A549 (cell line): ENCODE measurements around the gene C1orf174. TPM values are rescaled to one million over a fixed set of nuclear protein-coding genes. Genes with fewer than 3 reads are reported as not detected.

ENCODE experiments used
- ATAC-seq, 2 experiments: fragments of 200-7000 bp in 1 of 2; fragments of >200 bp in 1 of 2; cut with Nextera tagmentation in 1 of 2; cut with Tn5 transposase in 1 of 2; 3 replicates each; pipeline versions ENCODE4 v1.8.0 to v1.9.1; 2018 to 2020; ENCODE audit warnings: mild to moderate bottlenecking in 1 of 2, moderate library complexity in 1 of 2
- CTCF ChIA-PET: fragments of 300-600 bp; sonication (Branson Sonifier 250); formaldehyde crosslinking; extraction: SDS; loops from one replicate; lab custom pipeline; 2021; ENCODE audit warnings: antibody characterized with exemption, inconsistent platforms; lab: Yijun Ruan, JAX
- POLR2A ChIA-PET: fragments of 350-600 bp; formaldehyde crosslinking; extraction: SDS; loops from one replicate; lab custom pipeline; 2021; ENCODE audit warnings: antibody characterized with exemption, inconsistent platforms; lab: Yijun Ruan, JAX
- DNase-seq, 2 experiments: peaks; one replicate each; pipeline versions ENCODE4 v3.0.0 to v3.0.0-alpha.2; 2011 to 2016; ENCODE audit warnings: low read depth in 1 of 2, low spot score in 1 of 2
- FAIRE-seq: peaks from 2 replicates; lab custom pipeline; 2011; peaks lifted over from hg19 to GRCh38; lab: Jason Lieb, UNC
- H3K27ac ChIP-seq, 2 experiments: fragments of >200 bp; sonication (Bioruptor Twin); formaldehyde crosslinking; 3 replicates each; pipeline ENCODE4 v1.5.1; 2016 to 2017
- H3K4me1 ChIP-seq: fragments of >200 bp; sonication (Bioruptor Twin); formaldehyde crosslinking; 3 replicates; pipeline ENCODE4 v1.6.1; 2016
- H3K4me2 ChIP-seq: fragments of >200 bp; sonication (Bioruptor Twin); formaldehyde crosslinking; 3 replicates; pipeline ENCODE4 v1.6.1; 2016
- H3K4me3 ChIP-seq: fragments of >200 bp; sonication (Bioruptor Twin); formaldehyde crosslinking; 3 replicates; pipeline ENCODE4 v1.5.1; 2016
- H3K9me3 ChIP-seq: fragments of >200 bp; sonication (Bioruptor Twin); formaldehyde crosslinking; 3 replicates; pipeline ENCODE4 v1.6.1; 2016
- ATOH8 ChIP-seq: fragments of 250-450 bp; sonication (Bioruptor Pico); IDR thresholded peaks from 2 replicates; pipeline ENCODE4 v1.5.0; 2020; ENCODE audit warnings: low read depth, mild to moderate bottlenecking, moderate library complexity
- CBX2 ChIP-seq: fragments of 200-600 bp; sonication (generic); IDR thresholded peaks from 2 replicates; pipeline ENCODE4 v1.6.1; 2016; ENCODE audit warnings: low read depth, mild to moderate bottlenecking, borderline replicate concordance
- CHD2 ChIP-seq: fragments of 150-350 bp; IDR thresholded peaks from 2 replicates; pipeline ENCODE4 v1.6.1; 2014; ENCODE audit warnings: low read length; ENCODE audit not compliant: partially characterized antibody
- E2F6 ChIP-seq: IDR thresholded peaks from 2 replicates; pipeline ENCODE4 v1.6.1; 2012; ENCODE audit warnings: low read depth, borderline replicate concordance
- ESRRA ChIP-seq: fragments of 150-350 bp; IDR thresholded peaks from 2 replicates; pipeline ENCODE4 v1.6.1; 2014; ENCODE audit warnings: mild to moderate bottlenecking, low read length, borderline replicate concordance
- FOSB ChIP-seq: fragments of 250-450 bp; sonication (Bioruptor Pico); IDR thresholded peaks from 2 replicates; pipeline ENCODE4 v1.5.0; 2020; ENCODE audit warnings: mild to moderate bottlenecking, moderate library complexity
- FOSL2 ChIP-seq, 2 experiments: fragments of 450-650 bp in 1 of 2; fragments of >200 bp in 1 of 2; sonication (Bioruptor Twin) in 1 of 2; formaldehyde crosslinking; IDR thresholded peaks; 2 replicates each; pipeline versions ENCODE4 v1.5.0 to v1.6.1; 2016 to 2020; ENCODE audit warnings: mild to moderate bottlenecking in 1 of 2, moderate library complexity in 1 of 2
- FOXS1 ChIP-seq: fragments of 250-450 bp; sonication (Bioruptor Pico); IDR thresholded peaks from 2 replicates; pipeline ENCODE4 v1.5.0; 2020; ENCODE audit warnings: mild to moderate bottlenecking, moderate library complexity
- GATA3 ChIP-seq: IDR thresholded peaks from 2 replicates; pipeline ENCODE4 v1.6.1; 2012; ENCODE audit warnings: borderline replicate concordance
- HDAC2 ChIP-seq: fragments of 200-600 bp; sonication (generic); IDR thresholded peaks from 2 replicates; pipeline ENCODE4 v1.6.1; 2016
- HOXA7 ChIP-seq: fragments of 250-450 bp; sonication (Bioruptor Pico); IDR thresholded peaks from 2 replicates; pipeline ENCODE4 v1.5.0; 2020; ENCODE audit warnings: mild to moderate bottlenecking, moderate library complexity
- HOXB13 ChIP-seq: fragments of 250-450 bp; sonication (Bioruptor Pico); IDR thresholded peaks from 2 replicates; pipeline ENCODE4 v1.5.0; 2020; ENCODE audit warnings: low read depth, mild to moderate bottlenecking, moderate library complexity
- JUNB ChIP-seq: fragments of >200 bp; sonication (Bioruptor Twin); formaldehyde crosslinking; IDR thresholded peaks from 2 replicates; pipeline ENCODE4 v1.6.1; 2016
- KDM1A ChIP-seq: fragments of 200-600 bp; sonication (generic); IDR thresholded peaks from 2 replicates; pipeline ENCODE4 v1.6.1; 2016; ENCODE audit warnings: low read depth, mild to moderate bottlenecking
- MAX ChIP-seq: IDR thresholded peaks from 2 replicates; pipeline ENCODE4 v1.6.1; 2012
- NFE2L2 ChIP-seq: fragments of 150-350 bp; conservative IDR thresholded peaks from 2 replicates; pipeline ENCODE4 v1.6.1; 2014; ENCODE audit warnings: low read length
- POLR2A ChIP-seq: IDR thresholded peaks from 2 replicates; pipeline ENCODE4 v1.6.1; 2012; ENCODE audit warnings: mild to moderate bottlenecking, low read length
- RAD21 ChIP-seq, 2 experiments: fragments of >200 bp in 1 of 2; sonication (Bioruptor Twin) in 1 of 2; formaldehyde crosslinking in 1 of 2; IDR thresholded peaks in 1 of 2; conservative IDR thresholded peaks in 1 of 2; 2 replicates in 1 of 2; 3 replicates in 1 of 2; pipeline ENCODE4 v1.6.1; 2012 to 2018; ENCODE audit warnings: inconsistent platforms in 1 of 2
- SMC3 ChIP-seq: fragments of >200 bp; sonication (Bioruptor Twin); formaldehyde crosslinking; IDR thresholded peaks from 3 replicates; pipeline ENCODE4 v1.6.1; 2018; ENCODE audit warnings: inconsistent platforms
- SREBF2 ChIP-seq: fragments of 450-650 bp; IDR thresholded peaks from 2 replicates; pipeline ENCODE4 v1.6.1; 2014; ENCODE audit warnings: mild to moderate bottlenecking, moderate library complexity
- TP53 ChIP-seq: fragments of 250-450 bp; sonication (Bioruptor Pico); IDR thresholded peaks from 2 replicates; pipeline ENCODE4 v1.5.0; 2021; ENCODE audit warnings: mild to moderate bottlenecking, moderate library complexity
- ZC3H11A ChIP-seq: fragments of 450-650 bp; IDR thresholded peaks from 2 replicates; pipeline ENCODE4 v1.6.1; 2014; ENCODE audit warnings: antibody characterized with exemption, mild to moderate bottlenecking
- ZFP36 ChIP-seq: fragments of 450-650 bp; IDR thresholded peaks from 2 replicates; pipeline ENCODE4 v1.6.1; 2014; ENCODE audit warnings: borderline replicate concordance; ENCODE audit not compliant: partially characterized antibody
- ZNF302 ChIP-seq: fragments of 250-450 bp; sonication (Bioruptor Pico); IDR thresholded peaks from 2 replicates; pipeline ENCODE4 v1.9.0; 2021; ENCODE audit warnings: inconsistent platforms, mild to moderate bottlenecking, moderate library complexity
- ZSCAN20 ChIP-seq: fragments of 250-450 bp; sonication (Bioruptor Pico); IDR thresholded peaks from 2 replicates; pipeline ENCODE4 v1.8.0; 2022; ENCODE audit warnings: mild to moderate bottlenecking, moderate library complexity
- WGBS: methylation state at CpG from one replicate; pipeline ENCODE4 v1.1.6; 2017; ENCODE audit errors: missing lambda C conversion rate; 5-methylcytosine and 5-hydroxymethylcytosine counted together
- polyA plus RNA-seq, 4 experiments: library from polyadenylated mRNA; depleted of rRNA in 3 of 4; stranded (reverse); fragments of >200 nt; fragmentation: RNase III in 1 of 4; extraction: RNeasy Plus Mini Kit Qiagen cat#74134 plus additional on column Dnase treatment in 1 of 4; gene quantifications; 2 replicates in 3 of 4; 3 replicates in 1 of 4; pipeline ENCODE4 v1.2.3, GENCODE V29; 2011 to 2017

The C1orf174 gene
- polyA plus RNA-seq, 2 of the 4 experiments (the other 2 are of a cell fraction): 23.9 to 29.7 TPM

- no peak for TF ChIP-seq GATA3
- no peak for TF ChIP-seq ESRRA
- peak; percentile 30 to 50; a peak in 3 of 5 replicates for TF ChIP-seq RAD21 (conservative IDR thresholded peaks at IDR 0.05 in 1 of 2, IDR thresholded peaks at IDR 0.05 in 1 of 2)
- TF ChIP-seq KDM1A: no peak
- no peak for TF ChIP-seq CHD2
Observed at GRCh38 chr1:3856923-3857790, 42.9 kb downstream of the C1orf174 start, which contains the start of the genes CEP104 and DFFB (continued).

GRCh38 chr1:3852711-3853485 is 47.2 kb downstream of the C1orf174 start:
- CTCF ChIA-PET: no interaction called here

GRCh38 chr1:3852091-3852490 is 48.0 kb downstream of the C1orf174 start:
- DNase-seq (no peak), FAIRE-seq (no peak), ATAC-seq (no peak)
- Histone ChIP-seq H3K4me2 (no peak overlapping the region), H3K4me3 (no peak overlapping the region)
- CTCF ChIA-PET: no interaction called here
- POLR2A ChIA-PET: no interaction called here
- TF ChIP-seq E2F6 (no peak), HOXB13 (CRISPR knock-in tag) (no peak), FOXS1 (CRISPR knock-in tag) (no peak), CBX2 (no peak), RAD21 (conservative IDR thresholded peaks at IDR 0.05 in 1 of 2, IDR thresholded peaks at IDR 0.05 in 1 of 2) (no peak), ZSCAN20 (CRISPR knock-in tag) (no peak), JUNB (no peak), ATOH8 (CRISPR knock-in tag) (no peak), SREBF2 (no peak), ZNF302 (CRISPR knock-in tag) (no peak), TP53 (no peak), MAX (no peak), HOXA7 (no peak), FOSB (CRISPR knock-in tag) (no peak), FOSL2 (IDR thresholded peaks at IDR 0.05) (no peak), FOSL2 (CRISPR knock-in tag; IDR thresholded peaks at IDR 0.05) (no peak), HDAC2 (no peak), SMC3 (no peak), POLR2A (no peak)
- TF ChIP-seq, all 56 proteins: peak for 0
- Histone ChIP-seq H3K9me3 (no peaks in the 10 kb centered on the region), H3K4me1 (peaks cover 4% of the 10 kb centered on the region; the same call in 1 of the 3 replicates), H3K27ac (no peak overlapping the region)
- 79% methylated on average over 10 of the region's 12 CpGs for WGBS

More at GRCh38 chr1:3852711-3853485, 47.2 kb downstream of the C1orf174 start:
- no peak overlapping the region for H3K27ac ChIP-seq
- ATAC-seq (no peak), DNase-seq (no peak), FAIRE-seq (no peak)
- H3K4me3 ChIP-seq: no peak overlapping the region
- no peak for TF ChIP-seq FOXS1 (CRISPR knock-in tag)
- no peak for TF ChIP-seq ZFP36
- TF ChIP-seq ZC3H11A: no peak
- TF ChIP-seq NFE2L2: no peak
- H3K4me1 ChIP-seq: peaks cover 4% of the 10 kb centered on the region; the same call in 1 of the 3 replicates
- POLR2A ChIA-PET: no interaction called here
- 78% methylated on average over 15 of the region's 15 CpGs for WGBS
- no peaks in the 10 kb centered on the region for H3K9me3 ChIP-seq
- H3K4me2 ChIP-seq: no peak overlapping the region
